Mesodermal cell (in vitro differentiated cells): ENCODE measurements around the gene PLXNA4.

Experiments
- H3K27ac ChIP-seq: 2 replicates; pipeline ENCODE4 v1.7.0; 2013; ENCODE audit warnings: mild to moderate bottlenecking, low read depth, low read length, moderate library complexity; ENCODE audit not compliant: severe bottlenecking
- H3K36me3 ChIP-seq: 2 replicates; pipeline ENCODE4 v1.7.1; 2013; ENCODE audit warnings: mild to moderate bottlenecking, low read length, moderate library complexity; ENCODE audit not compliant: control insufficient read depth, insufficient read depth
- H3K4me1 ChIP-seq: one replicate; pipeline ENCODE4 v1.7.1; 2013; ENCODE audit warnings: mild to moderate bottlenecking, low read length; ENCODE audit not compliant: insufficient read depth, control insufficient read depth, poor library complexity, severe bottlenecking
- H3K4me3 ChIP-seq: 2 replicates; pipeline ENCODE4 v1.7.0; 2013; ENCODE audit warnings: low read length, control low read depth, mild to moderate bottlenecking; ENCODE audit not compliant: insufficient read depth, poor library complexity, severe bottlenecking; ENCODE audit errors: extremely low read depth
- H3K9me3 ChIP-seq: 2 replicates; pipeline ENCODE4 v1.7.1; 2013; ENCODE audit warnings: mild to moderate bottlenecking, low read length, moderate library complexity; ENCODE audit not compliant: control insufficient read depth
- WGBS, 2 experiments: methylation state at CpG; one replicate each; pipeline ENCODE4 v1.1.5; 2013; ENCODE audit warnings: missing lambda C conversion rate in 2 of 2; ENCODE audit not compliant: insufficient coverage in 2 of 2; 5-methylcytosine and 5-hydroxymethylcytosine counted together

The PLXNA4 gene

GRCh38 chr7:132135746-132136385 is 440.4 kb downstream of the PLXNA4 start:
- Histone ChIP-seq H3K9me3 (no peaks in the 10 kb centered on the region), H3K36me3 (no peaks in the 10 kb centered on the region), H3K4me3 (no peak overlapping the region), H3K4me1 (peaks cover 15% of the 10 kb centered on the region), H3K27ac (no peak overlapping the region)
- 80 to 87% methylated on average over 4 to 8 of the region's 8 CpGs for WGBS, 2 experiments

- Histone ChIP-seq H3K27ac (no peak overlapping the region), H3K9me3 (no peaks in the 10 kb centered on the region), H3K4me1 (peaks cover 8% of the 10 kb centered on the region)
These were observed 441.3 kb downstream of the PLXNA4 start for GRCh38 chr7:132134814-132135445.

GRCh38 chr7:132133501-132133900 is 442.8 kb downstream of the PLXNA4 start:
- Histone ChIP-seq H3K36me3 (no peaks in the 10 kb centered on the region), H3K4me1 (peaks cover 1% of the 10 kb centered on the region), H3K4me3 (no peak overlapping the region), H3K9me3 (no peaks in the 10 kb centered on the region), H3K27ac (no peak overlapping the region)
- WGBS, 2 experiments: 90 to 92% methylated on average over 3 to 4 of the region's 6 CpGs

More at GRCh38 chr7:132134814-132135445, 441.3 kb downstream of the PLXNA4 start:
- 88 to 95% methylated on average over 5 of the region's 5 CpGs for WGBS, 2 experiments
- Histone ChIP-seq H3K4me3 (no peak overlapping the region), H3K36me3 (no peaks in the 10 kb centered on the region)

GRCh38 chr7:132131196-132131595 is 445.1 kb downstream of the PLXNA4 start:
- Histone ChIP-seq H3K27ac (no peak overlapping the region), H3K4me3 (no peak overlapping the region), H3K36me3 (no peaks in the 10 kb centered on the region), H3K9me3 (peaks cover 4% of the 10 kb centered on the region), H3K4me1 (no peaks in the 10 kb centered on the region)
- WGBS, 2 experiments: 67 to 78% methylated on average over 2 of the region's 3 CpGs

- H3K9me3 ChIP-seq: peaks cover 4% of the 10 kb centered on the region
- WGBS, 2 experiments: 88 to 92% methylated on average over 5 of the region's 5 CpGs
- no peaks in the 10 kb centered on the region for H3K4me1 ChIP-seq
- no peak overlapping the region for H3K27ac ChIP-seq
- H3K4me3 ChIP-seq: no peak overlapping the region
- H3K36me3 ChIP-seq: no peaks in the 10 kb centered on the region
These were observed 445.8 kb downstream of the PLXNA4 start for GRCh38 chr7:132130497-132130896.

- no peak overlapping the region for H3K4me3 ChIP-seq
- no peak overlapping the region for H3K27ac ChIP-seq
- WGBS, 2 experiments: 91 to 100% methylated on average over 9 to 11 of the region's 12 CpGs
- peaks cover 4% of the 10 kb centered on the region for H3K9me3 ChIP-seq
- H3K36me3 ChIP-seq: no peaks in the 10 kb centered on the region
- H3K4me1 ChIP-seq: no peaks in the 10 kb centered on the region
These were observed 450.2 kb downstream of the PLXNA4 start for GRCh38 chr7:132125872-132126595.

- Histone ChIP-seq H3K4me1 (no peaks in the 10 kb centered on the region), H3K4me3 (no peak overlapping the region), H3K36me3 (no peaks in the 10 kb centered on the region), H3K27ac (no peak overlapping the region), H3K9me3 (peaks cover 4% of the 10 kb centered on the region)
- WGBS, 2 experiments: 74 to 88% methylated on average over 1 to 3 of the region's 3 CpGs
These were observed 451.2 kb downstream of the PLXNA4 start for GRCh38 chr7:132125096-132125495.

- peaks cover 4% of the 10 kb centered on the region for H3K9me3 ChIP-seq
- H3K27ac ChIP-seq: no peak overlapping the region
- H3K4me3 ChIP-seq: no peak overlapping the region
- no peaks in the 10 kb centered on the region for H3K4me1 ChIP-seq
- no peaks in the 10 kb centered on the region for H3K36me3 ChIP-seq
- WGBS, 2 experiments: no CpG with 5 or more reads among the region's 6 CpGs
These were observed 451.7 kb downstream of the PLXNA4 start for GRCh38 chr7:132124575-132124974.

- Histone ChIP-seq H3K27ac (no peak overlapping the region), H3K4me1 (no peaks in the 10 kb centered on the region), H3K36me3 (no peaks in the 10 kb centered on the region), H3K4me3 (no peak overlapping the region), H3K9me3 (peaks cover 4% of the 10 kb centered on the region)
- 51 to 58% methylated on average over 3 to 5 of the region's 7 CpGs for WGBS, 2 experiments
These were observed 452.5 kb downstream of the PLXNA4 start for GRCh38 chr7:132123773-132124172.

- WGBS, 2 experiments: 91 to 92% methylated on average over 4 to 6 of the region's 6 CpGs
- Histone ChIP-seq H3K9me3 (peaks cover 4% of the 10 kb centered on the region), H3K27ac (no peak overlapping the region), H3K4me3 (no peak overlapping the region), H3K36me3 (no peaks in the 10 kb centered on the region), H3K4me1 (no peaks in the 10 kb centered on the region)
These were observed 453.4 kb downstream of the PLXNA4 start for GRCh38 chr7:132122901-132123300.

- H3K27ac ChIP-seq: no peak overlapping the region
- peaks cover 1% of the 10 kb centered on the region for H3K4me1 ChIP-seq
- 86 to 89% methylated on average over 4 to 5 of the region's 6 CpGs for WGBS, 2 experiments
- H3K4me3 ChIP-seq: no peak overlapping the region
- H3K9me3 ChIP-seq: no peaks in the 10 kb centered on the region
- no peaks in the 10 kb centered on the region for H3K36me3 ChIP-seq
These were observed 454.3 kb downstream of the PLXNA4 start for GRCh38 chr7:132121987-132122386.
